ENCODE measurements around the gene NHSL1.

Gene NHSL1

DNA sequence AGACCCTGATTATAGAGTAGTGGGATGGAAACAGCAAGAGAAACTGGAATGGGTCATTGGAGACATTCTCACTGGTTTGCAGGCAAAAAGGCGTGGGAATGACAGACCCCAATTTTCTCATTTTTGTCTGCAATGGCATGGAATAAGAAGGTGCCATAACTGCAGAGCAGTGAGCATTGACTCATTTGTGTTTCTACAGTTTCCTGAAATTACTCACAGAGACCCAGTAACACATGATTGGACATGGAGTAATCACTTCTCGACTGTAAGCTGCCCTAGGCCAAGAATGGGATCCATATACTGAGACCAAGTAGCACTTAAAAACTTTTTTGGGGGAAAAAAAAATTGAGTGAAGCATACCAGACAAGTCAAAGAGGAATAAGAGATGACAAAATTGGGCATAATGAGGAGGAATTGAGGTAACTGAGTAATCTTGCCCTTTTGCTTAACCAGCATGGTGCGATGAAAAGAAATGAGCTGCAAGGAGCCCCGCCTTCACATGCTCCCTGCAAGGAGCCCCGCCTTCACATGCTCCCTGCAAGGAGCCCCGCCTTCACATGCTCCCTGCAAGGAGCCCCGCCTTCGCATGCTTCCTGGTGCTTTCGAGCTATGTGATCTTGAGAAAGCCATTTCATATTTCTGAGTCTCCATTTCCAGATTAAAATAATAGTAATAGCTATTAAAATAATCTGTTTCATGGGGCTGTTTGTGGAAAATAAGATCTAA is 44.1 kb downstream of the NHSL1 start:
- TF ChIP-seq EZH2 (IDR thresholded peaks at IDR 0.05; ENCODE audit: borderline replicate concordance, low read length) = no peak
- TF ChIP-seq, protein P1, sequence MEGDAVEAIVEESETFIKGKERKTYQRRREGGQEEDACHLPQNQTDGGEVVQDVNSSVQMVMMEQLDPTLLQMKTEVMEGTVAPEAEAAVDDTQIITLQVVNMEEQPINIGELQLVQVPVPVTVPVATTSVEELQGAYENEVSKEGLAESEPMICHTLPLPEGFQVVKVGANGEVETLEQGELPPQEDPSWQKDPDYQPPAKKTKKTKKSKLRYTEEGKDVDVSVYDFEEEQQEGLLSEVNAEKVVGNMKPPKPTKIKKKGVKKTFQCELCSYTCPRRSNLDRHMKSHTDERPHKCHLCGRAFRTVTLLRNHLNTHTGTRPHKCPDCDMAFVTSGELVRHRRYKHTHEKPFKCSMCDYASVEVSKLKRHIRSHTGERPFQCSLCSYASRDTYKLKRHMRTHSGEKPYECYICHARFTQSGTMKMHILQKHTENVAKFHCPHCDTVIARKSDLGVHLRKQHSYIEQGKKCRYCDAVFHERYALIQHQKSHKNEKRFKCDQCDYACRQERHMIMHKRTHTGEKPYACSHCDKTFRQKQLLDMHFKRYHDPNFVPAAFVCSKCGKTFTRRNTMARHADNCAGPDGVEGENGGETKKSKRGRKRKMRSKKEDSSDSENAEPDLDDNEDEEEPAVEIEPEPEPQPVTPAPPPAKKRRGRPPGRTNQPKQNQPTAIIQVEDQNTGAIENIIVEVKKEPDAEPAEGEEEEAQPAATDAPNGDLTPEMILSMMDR (IDR thresholded peaks at IDR 0.05; ENCODE audit: low read length) = no peak

DNA sequence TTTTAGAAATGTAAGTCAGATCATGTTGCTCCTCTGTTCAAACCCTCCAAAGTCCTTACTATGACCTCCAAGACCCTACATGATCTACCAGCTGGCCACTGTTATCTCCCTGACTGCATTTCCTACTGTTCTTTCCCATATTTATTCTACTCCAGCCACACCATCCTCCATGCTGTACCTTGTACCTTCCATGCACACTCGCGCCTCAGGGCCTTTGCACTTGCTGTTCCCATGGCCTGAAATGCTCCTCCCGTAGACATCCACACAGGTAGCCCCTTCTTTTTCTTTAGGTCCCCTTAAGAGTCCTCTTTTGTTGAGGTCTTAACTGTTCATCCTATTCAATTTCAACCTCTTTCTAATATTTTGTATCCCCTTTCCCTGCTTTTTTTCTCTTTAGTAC is 48.3 kb downstream of the NHSL1 start:
- H3K9ac ChIP-seq (ENCODE audit: low read length) = no peak overlapping the region
- no peak overlapping the region for H3K4me3 ChIP-seq (ENCODE audit: low read depth, low read length, poor library complexity, severe bottlenecking)
- no peaks in the 10 kb centered on the region for H3K36me3 ChIP-seq (ENCODE audit: insufficient read depth, low read length)
- H2AFZ ChIP-seq (ENCODE audit: low read length) = no peak overlapping the region
- no peaks in the 10 kb centered on the region for H3K9me3 ChIP-seq (ENCODE audit: low read length)
- H3K79me2 ChIP-seq (ENCODE audit: insufficient read depth, low read length) = no peaks in the 10 kb centered on the region
- TF ChIP-seq, protein P1 (IDR thresholded peaks at IDR 0.05; ENCODE audit: low read length) = no peak
- no peak for TF ChIP-seq EZH2 (IDR thresholded peaks at IDR 0.05; ENCODE audit: borderline replicate concordance, low read length)
- H4K20me1 ChIP-seq (ENCODE audit: insufficient read depth, low read length) = no peaks in the 10 kb centered on the region
- H3K4me2 ChIP-seq (ENCODE audit: low read length) = no peak overlapping the region
- no peaks in the 10 kb centered on the region for H3F3A ChIP-seq (ENCODE audit: insufficient read depth, low read length)
- H3K4me1 ChIP-seq (ENCODE audit: insufficient read depth, low read length, severe bottlenecking) = peaks cover under 1% of the 10 kb centered on the region
- no peaks in the 10 kb centered on the region for H3K9me2 ChIP-seq (ENCODE audit: low read depth, low read length)
- H3K27ac ChIP-seq (ENCODE audit: low read depth, low read length, poor library complexity, severe bottlenecking) = no peak overlapping the region
- no peaks in the 10 kb centered on the region for H3K27me3 ChIP-seq (ENCODE audit: insufficient read depth, low read length)

More for the DNA sequence above, 44.1 kb downstream of the NHSL1 start:
- H2AFZ ChIP-seq (ENCODE audit: low read length) = no peak overlapping the region
- no peaks in the 10 kb centered on the region for H3K27me3 ChIP-seq (ENCODE audit: insufficient read depth, low read length)
- H3K4me2 ChIP-seq (ENCODE audit: low read length) = no peak overlapping the region
- no peak overlapping the region for H3K27ac ChIP-seq (ENCODE audit: low read depth, low read length, poor library complexity, severe bottlenecking)
- no peak overlapping the region for H3K9ac ChIP-seq (ENCODE audit: low read length)
- no peaks in the 10 kb centered on the region for H3K9me3 ChIP-seq (ENCODE audit: low read length)
- no peaks in the 10 kb centered on the region for H3K9me2 ChIP-seq (ENCODE audit: low read depth, low read length)
- H3K79me2 ChIP-seq (ENCODE audit: insufficient read depth, low read length) = no peaks in the 10 kb centered on the region
- no peaks in the 10 kb centered on the region for H3K36me3 ChIP-seq (ENCODE audit: insufficient read depth, low read length)
- H3F3A ChIP-seq (ENCODE audit: insufficient read depth, low read length) = no peaks in the 10 kb centered on the region
- no peaks in the 10 kb centered on the region for H4K20me1 ChIP-seq (ENCODE audit: insufficient read depth, low read length)
- H3K4me3 ChIP-seq (ENCODE audit: low read depth, low read length, poor library complexity, severe bottlenecking) = no peak overlapping the region
- peaks cover 7% of the 10 kb centered on the region for H3K4me1 ChIP-seq (ENCODE audit: insufficient read depth, low read length, severe bottlenecking)

DNA sequence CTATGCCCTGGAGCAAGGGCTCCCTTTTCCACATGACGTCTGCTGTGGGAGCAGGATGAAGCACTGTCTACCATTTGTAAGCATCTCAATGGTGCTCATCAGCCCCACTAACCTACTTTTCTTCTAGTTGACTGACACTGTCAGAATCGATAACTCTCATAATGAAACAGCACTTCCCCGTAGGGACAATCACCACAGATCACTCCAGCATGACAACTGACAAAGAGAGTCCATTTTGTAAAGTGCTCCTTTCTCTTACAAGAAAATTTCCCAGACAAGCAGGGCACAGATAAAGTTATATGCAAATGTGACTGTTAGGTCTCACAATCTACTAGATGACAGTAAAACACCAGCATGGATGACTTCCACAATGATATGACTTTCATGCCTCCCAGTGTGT is 48.8 kb downstream of the NHSL1 start:
- Histone ChIP-seq H3F3A (ENCODE audit: insufficient read depth, low read length) (no peaks in the 10 kb centered on the region), H3K4me3 (ENCODE audit: low read depth, low read length, poor library complexity, severe bottlenecking) (no peak overlapping the region), H3K9ac (ENCODE audit: low read length) (no peak overlapping the region), H2AFZ (ENCODE audit: low read length) (no peak overlapping the region), H4K20me1 (ENCODE audit: insufficient read depth, low read length) (no peaks in the 10 kb centered on the region), H3K79me2 (ENCODE audit: insufficient read depth, low read length) (no peaks in the 10 kb centered on the region), H3K9me3 (ENCODE audit: low read length) (no peaks in the 10 kb centered on the region), H3K27ac (ENCODE audit: low read depth, low read length, poor library complexity, severe bottlenecking) (no peak overlapping the region), H3K4me2 (ENCODE audit: low read length) (no peak overlapping the region), H3K36me3 (ENCODE audit: insufficient read depth, low read length) (no peaks in the 10 kb centered on the region), H3K4me1 (ENCODE audit: insufficient read depth, low read length, severe bottlenecking) (no peaks in the 10 kb centered on the region), H3K27me3 (ENCODE audit: insufficient read depth, low read length) (no peaks in the 10 kb centered on the region), H3K9me2 (ENCODE audit: low read depth, low read length) (no peaks in the 10 kb centered on the region)
- no peak for TF ChIP-seq EZH2 (IDR thresholded peaks at IDR 0.05; ENCODE audit: borderline replicate concordance, low read length)
- TF ChIP-seq, protein P1 (IDR thresholded peaks at IDR 0.05; ENCODE audit: low read length) = no peak
